ENCODE data around the gene STT3B.
A peak's percentile ranks its signal among the peaks of the same experiment; 100 is the strongest.

The STT3B gene

DNA sequence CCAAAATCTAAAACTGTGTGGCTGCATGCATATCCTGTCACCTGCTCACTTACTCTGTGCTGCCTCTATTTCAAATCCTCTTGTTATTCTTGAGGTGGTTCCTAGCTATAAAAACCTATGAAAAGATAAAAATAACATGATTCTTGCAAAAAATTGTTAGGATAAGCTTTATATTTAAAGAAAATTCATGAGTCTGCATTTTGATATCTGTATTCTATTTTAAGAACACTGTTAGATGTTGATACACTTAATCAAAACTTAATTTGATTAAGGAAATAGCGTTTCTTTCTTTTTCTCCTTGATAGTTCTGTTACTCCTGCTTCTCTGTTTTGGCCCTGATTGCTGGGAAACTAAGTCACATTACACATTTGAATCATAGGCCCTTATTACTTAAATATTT, 22.5 kb downstream of the STT3B start:
- H3K4me2 ChIP-seq (ENCODE audit: low read depth, low read length): no peak overlapping the region
- H4K20me1 ChIP-seq (ENCODE audit: insufficient read depth, low read length): peaks cover 71% of the 10 kb centered on the region
- H3K27me3 ChIP-seq (replicated peaks; ENCODE audit: insufficient read depth, low read length): no peaks in the 10 kb centered on the region
- DNase-seq: no peak
- H3K9me2 ChIP-seq (replicated peaks; ENCODE audit: insufficient read depth, low read length): no peaks in the 10 kb centered on the region
- TF ChIP-seq EZH2phosphoT487 (IDR thresholded peaks at IDR 0.05; ENCODE audit: low read length): no peak
- no peak for TF ChIP-seq CTCF (IDR thresholded peaks at IDR 0.05; ENCODE audit: low read length)
- TF ChIP-seq EZH2 (optimal IDR thresholded peaks at IDR 0.05; ENCODE audit: low read depth, low read length): no peak
- no peak overlapping the region for H2AFZ ChIP-seq (ENCODE audit: low read length)
- H3K79me2 ChIP-seq (ENCODE audit: low read length): peaks cover 99% of the 10 kb centered on the region
- 0 out of 2 replicates have a peak, but pooled peaks cover 8% of the 10 kb centered on the region for H3K4me1 ChIP-seq (ENCODE audit: low read length)
- H3K9ac ChIP-seq (ENCODE audit: low read length): no peak overlapping the region
- H3F3A ChIP-seq (ENCODE audit: insufficient read depth, low read length): no peaks in the 10 kb centered on the region
- H3K27ac ChIP-seq (ENCODE audit: low read length): no peak overlapping the region
- H3K4me3 ChIP-seq (ENCODE audit: low read length): no peak overlapping the region
- no peaks in the 10 kb centered on the region for H3K36me3 ChIP-seq (replicated peaks; ENCODE audit: insufficient read depth, low read length)
- H3K9me3 ChIP-seq (replicated peaks; ENCODE audit: insufficient read depth, low read length): no peaks in the 10 kb centered on the region

DNA sequence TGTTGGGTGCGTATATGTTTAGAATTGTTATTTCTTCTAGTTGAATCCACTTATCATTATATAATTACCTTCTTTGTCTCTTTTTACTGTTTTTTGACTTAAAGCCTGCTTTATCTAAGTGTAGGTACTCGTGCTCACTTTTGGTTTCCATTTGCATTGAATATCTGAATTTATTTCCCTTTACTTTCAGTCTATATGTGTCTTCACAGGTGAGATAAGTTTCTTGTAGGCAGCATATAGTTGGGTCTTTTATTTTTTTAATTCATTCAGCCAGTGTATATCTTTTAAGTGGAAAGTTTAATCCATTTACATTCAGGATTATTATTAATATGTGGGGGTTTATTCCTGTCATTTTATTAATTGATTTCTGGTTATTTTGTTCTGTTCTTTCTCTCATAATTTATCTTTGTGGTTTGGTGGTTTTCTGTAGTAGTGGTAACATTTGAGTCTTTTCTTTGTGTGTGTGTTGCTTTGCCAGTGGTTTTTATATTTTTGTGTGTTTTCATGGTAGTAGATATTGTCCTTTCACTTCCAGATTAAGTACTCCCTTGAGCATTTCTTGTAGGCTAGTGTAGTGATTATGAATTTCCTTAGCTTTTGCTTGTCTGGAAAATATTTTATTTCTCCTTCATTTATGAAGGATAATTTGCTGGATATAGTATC, 27.3 kb downstream of the STT3B start:
- no peaks in the 10 kb centered on the region for H3K36me3 ChIP-seq (replicated peaks; ENCODE audit: insufficient read depth, low read length)
- H3K4me3 ChIP-seq (ENCODE audit: low read length): no peak overlapping the region

GRCh38 chr3:31561891-31562290, 29.2 kb downstream of the STT3B start:
- peaks cover 70% of the 10 kb centered on the region for H4K20me1 ChIP-seq (ENCODE audit: insufficient read depth, low read length)
- no peaks in the 10 kb centered on the region for H3F3A ChIP-seq (ENCODE audit: insufficient read depth, low read length)
- H2AFZ ChIP-seq (ENCODE audit: low read length): no peak overlapping the region
- no peaks in the 10 kb centered on the region for H3K36me3 ChIP-seq (replicated peaks; ENCODE audit: insufficient read depth, low read length)
- H3K27me3 ChIP-seq (replicated peaks; ENCODE audit: insufficient read depth, low read length): no peaks in the 10 kb centered on the region
- H3K9me3 ChIP-seq (replicated peaks; ENCODE audit: insufficient read depth, low read length): no peaks in the 10 kb centered on the region
- no peak overlapping the region for H3K4me3 ChIP-seq (ENCODE audit: low read length)
- H3K9me2 ChIP-seq (replicated peaks; ENCODE audit: insufficient read depth, low read length): no peaks in the 10 kb centered on the region
- H3K79me2 ChIP-seq (ENCODE audit: low read length): peaks cover 99% of the 10 kb centered on the region
- no peak for DNase-seq
- H3K4me2 ChIP-seq (ENCODE audit: low read depth, low read length): no peak overlapping the region
- no peak overlapping the region for H3K9ac ChIP-seq (ENCODE audit: low read length)
- H3K4me1 ChIP-seq (ENCODE audit: low read length): 0 out of 2 replicates have a peak, but pooled peaks cover 10% of the 10 kb centered on the region
- TF ChIP-seq EZH2 (optimal IDR thresholded peaks at IDR 0.05; ENCODE audit: low read depth, low read length): no peak
- TF ChIP-seq EZH2phosphoT487 (IDR thresholded peaks at IDR 0.05; ENCODE audit: low read length): no peak
- no peak for TF ChIP-seq CTCF (IDR thresholded peaks at IDR 0.05; ENCODE audit: low read length)
- H3K27ac ChIP-seq (ENCODE audit: low read length): no peak overlapping the region

More for the DNA sequence above, 27.3 kb downstream of the STT3B start:
- H2AFZ ChIP-seq (ENCODE audit: low read length): no peak overlapping the region
- H3K9me3 ChIP-seq (replicated peaks; ENCODE audit: insufficient read depth, low read length): no peaks in the 10 kb centered on the region
- H3K27ac ChIP-seq (ENCODE audit: low read length): no peak overlapping the region
- H4K20me1 ChIP-seq (ENCODE audit: insufficient read depth, low read length): peaks cover 68% of the 10 kb centered on the region
- peaks cover 99% of the 10 kb centered on the region for H3K79me2 ChIP-seq (ENCODE audit: low read length)
- no peak overlapping the region for H3K9ac ChIP-seq (ENCODE audit: low read length)
- H3K4me1 ChIP-seq (ENCODE audit: low read length): 0 out of 2 replicates have a peak, but pooled peaks cover 10% of the 10 kb centered on the region
- H3F3A ChIP-seq (ENCODE audit: insufficient read depth, low read length): no peaks in the 10 kb centered on the region
- no peaks in the 10 kb centered on the region for H3K27me3 ChIP-seq (replicated peaks; ENCODE audit: insufficient read depth, low read length)
- H3K4me2 ChIP-seq (ENCODE audit: low read depth, low read length): peak overlapping the region; percentile 19
- H3K9me2 ChIP-seq (replicated peaks; ENCODE audit: insufficient read depth, low read length): no peaks in the 10 kb centered on the region
- peak; percentile 37 for DNase-seq
- TF ChIP-seq CTCF (IDR thresholded peaks at IDR 0.05; ENCODE audit: low read length): no peak
- TF ChIP-seq EZH2phosphoT487 (IDR thresholded peaks at IDR 0.05; ENCODE audit: low read length): no peak
- no peak for TF ChIP-seq EZH2 (optimal IDR thresholded peaks at IDR 0.05; ENCODE audit: low read depth, low read length)
